HepG2 (cell line): ENCODE measurements around the gene ZDHHC13. TPM values are rescaled to one million over a fixed set of nuclear protein-coding genes. Genes with fewer than 3 reads are reported as not detected.

Experiments used
- AKAP8 ChIP-seq: sonication (generic); formaldehyde crosslinking; IDR thresholded peaks from 2 replicates; pipeline ENCODE4 v1.5.1; 2020; ENCODE audit warnings: mild to moderate bottlenecking, missing genetic modification reagents
- BHLHE40 ChIP-seq: IDR thresholded peaks from 2 replicates; pipeline ENCODE4 v1.6.1; 2011; ENCODE audit warnings: low read length, improper control_type of control experiment
- CBFB ChIP-seq: sonication (generic); formaldehyde crosslinking; IDR thresholded peaks from 2 replicates; pipeline ENCODE4 v1.4.0; 2020; ENCODE audit warnings: missing genetic modification reagents
- HHEX ChIP-seq: IDR thresholded peaks from 2 replicates; pipeline ENCODE4 v1.6.1; 2016; ENCODE audit warnings: control low read depth
- IKZF4 ChIP-seq: sonication (generic); formaldehyde crosslinking; IDR thresholded peaks from 2 replicates; pipeline ENCODE4 v1.5.1; 2020; ENCODE audit warnings: borderline replicate concordance, mild to moderate bottlenecking, low read depth, missing genetic modification reagents; ENCODE audit errors: not compliant biosample characterization
- STAG1 ChIP-seq: sonication (generic); formaldehyde crosslinking; IDR thresholded peaks from 2 replicates; pipeline ENCODE4 v1.4.0; 2020; ENCODE audit warnings: missing genetic modification reagents
- ZMYM2 ChIP-seq: sonication (generic); formaldehyde crosslinking; IDR thresholded peaks from 2 replicates; pipeline ENCODE4 v1.8.0; 2022; ENCODE audit warnings: mild to moderate bottlenecking, missing genetic modification reagents
- ZNF552 ChIP-seq: sonication (generic); formaldehyde crosslinking; IDR thresholded peaks from 2 replicates; pipeline ENCODE4 v1.9.0; 2022; ENCODE audit warnings: missing genetic modification reagents, mild to moderate bottlenecking, borderline replicate concordance
- ZNF749 ChIP-seq: sonication (generic); formaldehyde crosslinking; IDR thresholded peaks from 2 replicates; pipeline ENCODE4 v1.8.0; 2022; ENCODE audit warnings: mild to moderate bottlenecking, missing genetic modification reagents, moderate library complexity, borderline replicate concordance
- ZNF788 ChIP-seq: sonication (generic); formaldehyde crosslinking; IDR thresholded peaks from 2 replicates; pipeline ENCODE4 v1.5.0; 2020; ENCODE audit warnings: mild to moderate bottlenecking, missing genetic modification reagents, borderline replicate concordance
- ZSCAN30 ChIP-seq: sonication (generic); formaldehyde crosslinking; IDR thresholded peaks from 2 replicates; pipeline ENCODE4 v1.5.0; 2020; ENCODE audit warnings: mild to moderate bottlenecking, missing genetic modification reagents
- polyA plus RNA-seq, 8 experiments: library from polyadenylated mRNA; depleted of rRNA in 3 of 8; stranded (reverse) in 7 of 8; unstranded in 1 of 8; fragments of >200 nt; fragmentation: Illumina TruSeq in 4 of 8; extraction: Trizol in 4 of 8; gene quantifications; 2 replicates each; pipeline versions ENCODE4 v1.2.1 to v1.2.3, GENCODE V29; 2011 to 2016; ENCODE audit warnings: low read depth in 4 of 8, missing spikeins in 1 of 8, mixed read lengths in 1 of 8; ENCODE audit not compliant: insufficient read depth in 1 of 8
- total RNA-seq, 5 experiments: library from RNA; depleted of rRNA; stranded (reverse); fragments of >200 nt; fragmentation: Illumina TruSeq; extraction: Trizol; gene quantifications; 2 replicates each; pipeline ENCODE4 v1.2.3, GENCODE V29; 2016; ENCODE audit warnings: low read depth in 1 of 5
- TF ChIP-seq, protein P1 (sequence below): sonication (generic); formaldehyde crosslinking; IDR thresholded peaks from 2 replicates; pipeline ENCODE4 v1.9.0; 2021; ENCODE audit warnings: missing genetic modification reagents, borderline replicate concordance
- TF ChIP-seq, protein P2 (sequence below): sonication (generic); formaldehyde crosslinking; IDR thresholded peaks from 2 replicates; pipeline ENCODE4 v1.5.1; 2020; ENCODE audit warnings: mild to moderate bottlenecking, moderate library complexity, missing genetic modification reagents
- TF ChIP-seq, protein P3 (sequence below): sonication (generic); formaldehyde crosslinking; IDR thresholded peaks from 2 replicates; pipeline ENCODE4 v1.4.0; 2020; ENCODE audit warnings: missing genetic modification reagents
- TF ChIP-seq, protein P4 (sequence below): fragments of 450-650 bp; IDR thresholded peaks from 2 replicates; pipeline ENCODE4 v1.6.1; 2017; ENCODE audit warnings: mild to moderate bottlenecking
- TF ChIP-seq, protein P5 (sequence below): IDR thresholded peaks from 2 replicates; pipeline ENCODE4 v1.6.1; 2016; ENCODE audit warnings: missing genetic modification reagents, missing compliant biosample characterization
- TF ChIP-seq, protein P6 (sequence below): sonication (generic); formaldehyde crosslinking; IDR thresholded peaks from 2 replicates; pipeline ENCODE4 v1.8.0; 2022; ENCODE audit warnings: missing genetic modification reagents, low read depth, mild to moderate bottlenecking, borderline replicate concordance

Gene ZDHHC13
- total and polyA plus RNA-seq, 2 of the 13 experiments (the other 11 are each of a cell fraction or from before 2014, with no cell fraction given), result 10.9 to 11.8 TPM

DNA sequence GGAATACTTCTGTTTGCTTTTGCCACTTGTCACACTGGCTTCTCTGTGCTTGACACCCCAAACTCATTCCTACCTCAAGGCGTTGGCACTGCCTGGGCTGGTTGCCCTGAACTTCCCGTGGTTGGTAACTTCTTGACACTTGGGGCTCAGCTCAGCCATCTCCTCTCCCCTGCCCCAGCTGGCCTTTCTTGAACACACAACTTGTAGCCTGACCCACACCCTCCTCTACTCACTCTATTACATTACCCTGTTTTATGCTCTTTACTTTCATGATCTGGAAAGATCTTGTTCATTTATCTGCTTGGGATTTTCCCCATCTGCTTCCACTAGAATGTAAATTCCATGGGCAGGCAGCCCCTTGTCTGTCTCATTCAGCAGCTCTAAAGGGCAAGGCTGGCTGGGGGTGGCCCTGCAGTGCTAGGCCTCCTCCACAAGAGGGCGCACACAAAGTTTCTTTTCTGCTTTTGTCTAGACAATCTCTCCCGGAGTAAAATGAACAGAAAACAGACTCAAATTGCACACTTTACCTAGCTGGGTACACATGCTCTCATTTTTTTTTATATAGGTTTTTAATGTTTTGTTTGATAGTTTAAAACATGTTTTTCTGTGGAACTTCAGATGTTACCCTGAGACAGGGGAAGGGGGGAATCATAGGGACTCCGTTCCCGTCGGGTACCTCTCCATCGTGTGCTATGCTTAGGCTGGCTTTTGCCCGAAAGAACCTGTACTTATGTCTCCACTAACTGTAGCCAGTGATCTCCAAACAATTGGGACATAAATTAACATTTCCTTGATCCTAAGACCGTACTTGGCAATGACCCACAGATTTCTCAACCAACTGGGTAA, 40.0 kb upstream of the ZDHHC13 start (continued):
- TF ChIP-seq, protein P1, sequence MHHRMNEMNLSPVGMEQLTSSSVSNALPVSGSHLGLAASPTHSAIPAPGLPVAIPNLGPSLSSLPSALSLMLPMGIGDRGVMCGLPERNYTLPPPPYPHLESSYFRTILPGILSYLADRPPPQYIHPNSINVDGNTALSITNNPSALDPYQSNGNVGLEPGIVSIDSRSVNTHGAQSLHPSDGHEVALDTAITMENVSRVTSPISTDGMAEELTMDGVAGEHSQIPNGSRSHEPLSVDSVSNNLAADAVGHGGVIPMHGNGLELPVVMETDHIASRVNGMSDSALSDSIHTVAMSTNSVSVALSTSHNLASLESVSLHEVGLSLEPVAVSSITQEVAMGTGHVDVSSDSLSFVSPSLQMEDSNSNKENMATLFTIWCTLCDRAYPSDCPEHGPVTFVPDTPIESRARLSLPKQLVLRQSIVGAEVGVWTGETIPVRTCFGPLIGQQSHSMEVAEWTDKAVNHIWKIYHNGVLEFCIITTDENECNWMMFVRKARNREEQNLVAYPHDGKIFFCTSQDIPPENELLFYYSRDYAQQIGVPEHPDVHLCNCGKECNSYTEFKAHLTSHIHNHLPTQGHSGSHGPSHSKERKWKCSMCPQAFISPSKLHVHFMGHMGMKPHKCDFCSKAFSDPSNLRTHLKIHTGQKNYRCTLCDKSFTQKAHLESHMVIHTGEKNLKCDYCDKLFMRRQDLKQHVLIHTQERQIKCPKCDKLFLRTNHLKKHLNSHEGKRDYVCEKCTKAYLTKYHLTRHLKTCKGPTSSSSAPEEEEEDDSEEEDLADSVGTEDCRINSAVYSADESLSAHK (CRISPR knock-in tag), result no peak
- TF ChIP-seq STAG1 (peak; percentile 44), ZNF552 (CRISPR knock-in tag) (no peak), ZNF749 (no peak), BHLHE40 (no peak), ZSCAN30 (no peak), ZMYM2 (CRISPR knock-in tag) (no peak), CBFB (CRISPR knock-in tag) (no peak), IKZF4 (CRISPR knock-in tag) (no peak), ZNF788 (CRISPR knock-in tag) (no peak), HHEX (CRISPR knock-in tag) (no peak), AKAP8 (no peak)
- TF ChIP-seq, protein P2, sequence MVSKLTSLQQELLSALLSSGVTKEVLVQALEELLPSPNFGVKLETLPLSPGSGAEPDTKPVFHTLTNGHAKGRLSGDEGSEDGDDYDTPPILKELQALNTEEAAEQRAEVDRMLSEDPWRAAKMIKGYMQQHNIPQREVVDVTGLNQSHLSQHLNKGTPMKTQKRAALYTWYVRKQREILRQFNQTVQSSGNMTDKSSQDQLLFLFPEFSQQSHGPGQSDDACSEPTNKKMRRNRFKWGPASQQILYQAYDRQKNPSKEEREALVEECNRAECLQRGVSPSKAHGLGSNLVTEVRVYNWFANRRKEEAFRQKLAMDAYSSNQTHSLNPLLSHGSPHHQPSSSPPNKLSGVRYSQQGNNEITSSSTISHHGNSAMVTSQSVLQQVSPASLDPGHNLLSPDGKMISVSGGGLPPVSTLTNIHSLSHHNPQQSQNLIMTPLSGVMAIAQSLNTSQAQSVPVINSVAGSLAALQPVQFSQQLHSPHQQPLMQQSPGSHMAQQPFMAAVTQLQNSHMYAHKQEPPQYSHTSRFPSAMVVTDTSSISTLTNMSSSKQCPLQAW (CRISPR knock-in tag), result 0 out of 2 replicates have a peak, but pooled peaks have one; percentile 17
- TF ChIP-seq, protein P3, sequence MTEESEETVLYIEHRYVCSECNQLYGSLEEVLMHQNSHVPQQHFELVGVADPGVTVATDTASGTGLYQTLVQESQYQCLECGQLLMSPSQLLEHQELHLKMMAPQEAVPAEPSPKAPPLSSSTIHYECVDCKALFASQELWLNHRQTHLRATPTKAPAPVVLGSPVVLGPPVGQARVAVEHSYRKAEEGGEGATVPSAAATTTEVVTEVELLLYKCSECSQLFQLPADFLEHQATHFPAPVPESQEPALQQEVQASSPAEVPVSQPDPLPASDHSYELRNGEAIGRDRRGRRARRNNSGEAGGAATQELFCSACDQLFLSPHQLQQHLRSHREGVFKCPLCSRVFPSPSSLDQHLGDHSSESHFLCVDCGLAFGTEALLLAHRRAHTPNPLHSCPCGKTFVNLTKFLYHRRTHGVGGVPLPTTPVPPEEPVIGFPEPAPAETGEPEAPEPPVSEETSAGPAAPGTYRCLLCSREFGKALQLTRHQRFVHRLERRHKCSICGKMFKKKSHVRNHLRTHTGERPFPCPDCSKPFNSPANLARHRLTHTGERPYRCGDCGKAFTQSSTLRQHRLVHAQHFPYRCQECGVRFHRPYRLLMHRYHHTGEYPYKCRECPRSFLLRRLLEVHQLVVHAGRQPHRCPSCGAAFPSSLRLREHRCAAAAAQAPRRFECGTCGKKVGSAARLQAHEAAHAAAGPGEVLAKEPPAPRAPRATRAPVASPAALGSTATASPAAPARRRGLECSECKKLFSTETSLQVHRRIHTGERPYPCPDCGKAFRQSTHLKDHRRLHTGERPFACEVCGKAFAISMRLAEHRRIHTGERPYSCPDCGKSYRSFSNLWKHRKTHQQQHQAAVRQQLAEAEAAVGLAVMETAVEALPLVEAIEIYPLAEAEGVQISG (CRISPR knock-in tag), result peak; percentile 31; the same call in 1 of the 2 replicates
- TF ChIP-seq, protein P4, sequence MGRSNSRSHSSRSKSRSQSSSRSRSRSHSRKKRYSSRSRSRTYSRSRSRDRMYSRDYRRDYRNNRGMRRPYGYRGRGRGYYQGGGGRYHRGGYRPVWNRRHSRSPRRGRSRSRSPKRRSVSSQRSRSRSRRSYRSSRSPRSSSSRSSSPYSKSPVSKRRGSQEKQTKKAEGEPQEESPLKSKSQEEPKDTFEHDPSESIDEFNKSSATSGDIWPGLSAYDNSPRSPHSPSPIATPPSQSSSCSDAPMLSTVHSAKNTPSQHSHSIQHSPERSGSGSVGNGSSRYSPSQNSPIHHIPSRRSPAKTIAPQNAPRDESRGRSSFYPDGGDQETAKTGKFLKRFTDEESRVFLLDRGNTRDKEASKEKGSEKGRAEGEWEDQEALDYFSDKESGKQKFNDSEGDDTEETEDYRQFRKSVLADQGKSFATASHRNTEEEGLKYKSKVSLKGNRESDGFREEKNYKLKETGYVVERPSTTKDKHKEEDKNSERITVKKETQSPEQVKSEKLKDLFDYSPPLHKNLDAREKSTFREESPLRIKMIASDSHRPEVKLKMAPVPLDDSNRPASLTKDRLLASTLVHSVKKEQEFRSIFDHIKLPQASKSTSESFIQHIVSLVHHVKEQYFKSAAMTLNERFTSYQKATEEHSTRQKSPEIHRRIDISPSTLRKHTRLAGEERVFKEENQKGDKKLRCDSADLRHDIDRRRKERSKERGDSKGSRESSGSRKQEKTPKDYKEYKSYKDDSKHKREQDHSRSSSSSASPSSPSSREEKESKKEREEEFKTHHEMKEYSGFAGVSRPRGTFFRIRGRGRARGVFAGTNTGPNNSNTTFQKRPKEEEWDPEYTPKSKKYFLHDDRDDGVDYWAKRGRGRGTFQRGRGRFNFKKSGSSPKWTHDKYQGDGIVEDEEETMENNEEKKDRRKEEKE, result no peak
- TF ChIP-seq, protein P5, sequence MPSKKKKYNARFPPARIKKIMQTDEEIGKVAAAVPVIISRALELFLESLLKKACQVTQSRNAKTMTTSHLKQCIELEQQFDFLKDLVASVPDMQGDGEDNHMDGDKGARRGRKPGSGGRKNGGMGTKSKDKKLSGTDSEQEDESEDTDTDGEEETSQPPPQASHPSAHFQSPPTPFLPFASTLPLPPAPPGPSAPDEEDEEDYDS (CRISPR knock-in tag), result no peak
- TF ChIP-seq, protein P6, sequence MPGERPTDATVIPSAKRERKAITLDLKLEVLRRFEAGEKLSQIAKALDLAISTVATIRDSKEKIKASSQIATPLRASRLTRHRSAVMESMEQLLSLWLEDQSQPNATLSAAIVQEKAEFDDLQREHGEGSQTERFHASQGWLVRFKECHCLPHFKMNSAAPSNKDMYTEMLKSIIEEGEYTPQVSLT (CRISPR knock-in tag), result no peak
